B cell (primary cell): ENCODE measurements around the gene PARD3B.

Source experiments
- CTCF ChIP-seq: fragments of 200-600 bp; IDR thresholded peaks from one replicate; pipeline ENCODE4 v1.8.0; 2022; ENCODE audit warnings: antibody characterized with exemption, mild to moderate bottlenecking
- EZH2 ChIP-seq: IDR thresholded peaks from 2 replicates; pipeline ENCODE4 v1.6.1; 2012; ENCODE audit warnings: borderline replicate concordance, low read depth, mild to moderate bottlenecking, moderate library complexity, low read length; ENCODE audit not compliant: insufficient read depth, poor library complexity, severe bottlenecking

GRCh38 chr2:205217004-205217403 lies 671.7 kb downstream of the PARD3B start:
- TF ChIP-seq CTCF = no peak
- TF ChIP-seq EZH2 = no peak
